GM12891 (cell line): Measurements from ENCODE around the gene UGT1A7.

ENCODE experiments used
- PAX5 ChIP-seq: IDR thresholded peaks from 2 replicates; pipeline ENCODE4 v1.6.1; 2011; ENCODE audit warnings: low read length, moderate library complexity, mild to moderate bottlenecking; ENCODE audit not compliant: insufficient read depth, severe bottlenecking
- POLR2A ChIP-seq: IDR thresholded peaks from 2 replicates; pipeline ENCODE4 v1.6.1; 2011; ENCODE audit warnings: low read depth, low read length, control low read depth
- POLR2AphosphoS5 ChIP-seq: IDR thresholded peaks from 2 replicates; pipeline ENCODE4 v1.6.1; 2011; ENCODE audit warnings: low read depth, low read length, control low read depth
- POU2F2 ChIP-seq: IDR thresholded peaks from 2 replicates; pipeline ENCODE4 v1.6.1; 2011; ENCODE audit warnings: low read depth, mild to moderate bottlenecking, control low read depth, low read length, moderate library complexity
- TAF1 ChIP-seq: IDR thresholded peaks from 2 replicates; pipeline ENCODE4 v1.6.1; 2011; ENCODE audit warnings: low read depth, low read length, control low read depth

DNA sequence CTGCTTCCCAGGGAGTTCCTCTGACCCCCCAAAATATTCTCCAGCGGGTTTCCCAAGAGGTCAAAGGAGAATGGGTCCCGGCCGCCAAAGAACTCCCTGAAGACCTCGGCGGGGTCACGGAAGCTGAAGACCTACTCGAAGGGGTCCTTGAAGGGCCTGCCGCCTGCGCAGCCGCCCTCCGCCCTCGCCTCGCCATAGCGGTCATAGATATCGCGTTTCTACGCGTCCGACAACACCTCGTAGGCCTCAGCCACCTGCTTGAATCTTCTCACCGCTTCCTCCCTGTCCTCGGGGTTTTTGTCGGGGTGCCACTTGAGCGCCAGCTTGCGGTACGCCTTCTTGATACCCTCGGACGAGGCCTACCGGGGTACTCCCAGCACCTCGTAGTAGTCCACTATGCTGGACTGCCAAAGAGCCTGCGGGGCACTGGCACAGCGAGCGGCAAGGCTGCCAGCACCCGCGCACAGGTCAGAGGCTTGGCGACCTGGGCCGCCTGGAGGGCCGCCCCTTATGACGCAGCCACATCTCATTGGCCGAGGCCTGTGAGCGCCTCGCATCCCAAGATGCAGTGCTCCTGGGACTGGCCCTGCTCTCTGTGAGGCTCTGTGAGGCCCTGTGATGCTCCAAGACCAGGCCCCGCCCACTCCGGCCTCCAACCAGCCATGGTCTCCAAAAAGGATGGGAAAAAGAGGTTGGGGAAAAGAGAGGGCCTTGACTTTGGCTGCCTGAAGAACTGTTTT is 73.3 kb downstream of the UGT1A7 start:
- no peak for TF ChIP-seq POLR2A
- TF ChIP-seq POLR2AphosphoS5: no peak
- no peak for TF ChIP-seq PAX5
- TF ChIP-seq TAF1: no peak
- TF ChIP-seq POU2F2: no peak
